Measurements from ENCODE around the gene UBE2L3.
A peak's percentile ranks its signal among the peaks of the same experiment; 100 is the strongest.
"Not testable (repeated sequence)": the region's sequence is repeated elsewhere in the genome, so short reads cannot be mapped to it uniquely, and the experiment has no call there.

UBE2L3 gene

GRCh38 chr22:21570398-21570797 lies 2.9 kb downstream of the UBE2L3 start:
- no peak for DNase-seq (ENCODE audit: extremely low read depth in 1 of 2, low read depth in 1 of 2)

DNA sequence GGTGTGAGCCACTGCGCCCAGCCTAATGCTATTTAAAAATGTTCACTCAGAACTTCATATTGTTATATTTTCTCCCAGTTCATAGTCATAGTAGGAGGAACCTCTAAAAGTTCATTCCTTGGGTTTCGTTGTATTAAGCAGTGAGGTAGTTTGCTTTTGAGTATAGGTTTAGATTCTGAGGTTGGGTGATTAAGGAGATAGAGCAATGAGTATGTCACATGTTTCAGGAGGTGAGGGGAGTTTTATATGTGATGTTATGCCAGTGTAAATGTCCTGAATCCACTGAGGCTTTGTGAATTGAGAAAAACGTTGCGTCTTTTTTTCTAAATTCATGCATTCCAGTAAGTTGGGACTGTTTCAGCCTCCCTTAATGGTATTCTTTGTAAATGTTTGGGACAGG lies 4.2 kb downstream of the UBE2L3 start:
- DNase-seq (ENCODE audit: extremely low read depth in 1 of 2, low read depth in 1 of 2) = no peak

DNA sequence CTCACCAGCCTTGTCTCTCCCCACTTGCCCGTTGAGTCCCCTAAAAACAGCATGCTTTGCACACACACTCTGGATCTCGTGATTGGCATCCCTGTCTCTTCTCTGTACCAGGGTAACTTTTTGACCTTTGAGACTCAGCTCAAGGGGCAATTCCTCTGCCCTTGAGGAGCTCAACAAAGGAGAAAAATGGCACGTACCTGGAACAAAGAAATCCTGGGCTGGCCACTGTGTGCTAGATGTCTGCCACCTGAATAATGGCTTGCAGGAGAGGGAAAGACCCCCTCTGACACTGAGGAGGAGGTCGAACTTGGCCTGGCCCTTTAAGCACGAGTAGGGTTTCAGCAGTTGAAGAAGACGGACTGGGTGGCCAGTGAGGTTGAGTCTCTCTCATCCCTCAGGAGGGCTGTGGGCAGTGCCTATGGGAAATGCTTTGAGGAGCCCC lies 5.8 kb downstream of the UBE2L3 start:
- DNase-seq (ENCODE audit: extremely low read depth in 1 of 2, low read depth in 1 of 2) = no peak

DNA sequence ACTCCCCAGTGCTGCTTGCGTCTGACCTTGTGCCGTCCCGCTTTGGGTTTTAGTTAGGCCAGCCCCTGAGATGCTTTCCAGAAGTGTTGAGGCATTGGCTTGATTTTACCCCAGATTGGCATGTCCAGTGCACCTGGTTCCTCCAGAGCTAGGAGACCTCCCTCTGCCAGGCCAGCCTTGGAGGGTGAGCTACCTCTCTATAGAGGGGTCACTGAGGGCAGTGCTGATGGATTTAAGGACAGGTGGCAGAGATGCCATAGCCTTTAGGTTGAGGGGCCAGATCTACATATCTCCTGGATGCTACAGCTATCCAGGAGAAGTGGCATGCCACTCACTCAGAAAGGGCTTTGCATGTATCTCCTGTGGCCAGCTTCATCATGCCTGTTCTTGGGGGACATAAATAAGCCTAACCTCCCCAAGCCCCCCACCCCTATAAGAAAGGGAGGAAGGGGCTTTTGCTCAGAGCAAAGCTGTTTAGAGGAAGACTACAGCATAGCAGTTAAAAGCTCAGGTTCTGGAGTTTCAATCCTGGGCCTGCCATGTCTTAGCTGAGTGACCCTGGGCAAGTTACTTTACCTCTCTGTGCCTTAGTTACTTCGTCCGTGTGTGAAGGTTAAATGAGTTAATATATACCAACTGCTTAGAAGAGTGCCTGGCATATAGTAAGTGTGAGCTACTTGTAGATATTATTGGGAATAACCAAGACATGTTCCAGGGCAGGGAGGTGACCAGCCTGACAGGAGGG lies 6.4 kb downstream of the UBE2L3 start:
- DNase-seq (ENCODE audit: extremely low read depth in 1 of 2, low read depth in 1 of 2) = no peak

GRCh38 chr22:21579474-21579851 lies 11.9 kb downstream of the UBE2L3 start:
- no peak for DNase-seq (ENCODE audit: extremely low read depth in 1 of 2, low read depth in 1 of 2)

GRCh38 chr22:21580623-21581007 lies 13.1 kb downstream of the UBE2L3 start:
- not testable (repeated sequence) for DNase-seq (ENCODE audit: extremely low read depth in 1 of 2, low read depth in 1 of 2)

- DNase-seq (ENCODE audit: extremely low read depth in 1 of 2, low read depth in 1 of 2) = not testable (repeated sequence)
Measured at GRCh38 chr22:21581009-21581713, 13.6 kb downstream of the UBE2L3 start.

DNA sequence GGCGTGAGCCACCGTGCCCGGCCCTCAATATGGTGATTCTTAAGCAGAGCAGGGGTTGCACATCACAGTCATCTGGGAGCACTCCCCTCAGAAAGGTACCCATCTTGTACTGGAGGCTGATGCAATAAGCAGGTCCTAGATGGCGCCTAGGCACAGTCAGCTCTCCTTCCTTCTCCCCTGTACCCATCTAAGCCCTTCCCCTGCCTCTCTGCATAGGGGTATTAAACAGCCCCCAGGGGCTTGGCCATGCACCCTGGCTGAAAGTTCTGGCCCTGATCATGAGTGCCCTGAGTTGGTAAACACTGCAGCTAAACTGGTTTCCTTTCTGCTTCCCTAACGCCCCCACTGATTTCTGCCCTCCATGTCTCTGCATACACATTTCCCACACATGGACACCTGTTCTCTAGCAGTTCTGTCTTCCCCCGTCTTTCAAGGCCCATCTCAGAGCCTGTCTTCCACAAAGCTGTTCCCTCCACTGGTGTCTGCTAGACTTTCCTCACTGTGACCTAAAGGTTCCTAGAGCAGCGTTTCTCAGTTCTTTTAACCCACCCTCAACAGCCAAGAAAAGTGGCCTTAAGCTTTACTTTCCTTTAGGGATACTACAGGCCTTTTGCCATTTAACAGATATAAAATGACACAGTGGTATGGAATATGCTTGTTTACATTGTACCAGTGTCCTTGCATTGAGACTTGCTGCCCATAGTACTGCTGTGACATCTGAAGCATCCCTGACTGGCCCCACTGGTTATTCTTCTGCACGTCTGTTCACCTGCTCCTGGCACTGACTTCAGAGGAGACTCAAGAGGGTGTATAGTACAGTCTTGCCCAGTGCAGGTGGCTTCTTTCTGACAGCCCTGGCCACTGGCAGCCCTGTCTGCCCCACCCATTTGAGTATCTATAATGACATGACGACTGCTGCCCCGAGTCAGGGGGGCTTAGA lies 15.6 kb downstream of the UBE2L3 start:
- no peak for DNase-seq (ENCODE audit: extremely low read depth in 1 of 2, low read depth in 1 of 2)

DNA sequence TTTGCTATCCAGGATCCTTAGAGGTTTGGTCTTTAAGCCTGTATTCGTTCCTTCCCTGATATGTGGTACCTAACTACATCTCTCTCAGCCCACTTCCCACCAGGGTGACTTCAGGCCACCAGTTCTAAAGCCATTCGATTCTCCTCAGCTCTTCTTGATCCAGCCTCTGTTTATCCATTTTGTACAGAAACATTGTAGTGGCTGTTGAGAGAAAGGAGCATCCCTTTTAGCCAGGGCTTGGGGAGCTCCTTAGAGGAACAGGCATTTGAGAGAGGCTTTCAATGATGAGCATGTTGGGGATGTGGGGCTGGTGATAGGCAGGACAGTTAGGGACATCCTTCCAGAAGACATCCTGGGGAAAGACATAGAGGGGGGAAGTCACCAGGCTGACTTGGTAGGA lies 17.9 kb downstream of the UBE2L3 start:
- DNase-seq (ENCODE audit: extremely low read depth in 1 of 2, low read depth in 1 of 2) = no peak

- peak; percentile 19 to 55 for DNase-seq (ENCODE audit: extremely low read depth in 1 of 2, low read depth in 1 of 2)
Measured at GRCh38 chr22:21587803-21588611, 20.5 kb downstream of the UBE2L3 start.

DNA sequence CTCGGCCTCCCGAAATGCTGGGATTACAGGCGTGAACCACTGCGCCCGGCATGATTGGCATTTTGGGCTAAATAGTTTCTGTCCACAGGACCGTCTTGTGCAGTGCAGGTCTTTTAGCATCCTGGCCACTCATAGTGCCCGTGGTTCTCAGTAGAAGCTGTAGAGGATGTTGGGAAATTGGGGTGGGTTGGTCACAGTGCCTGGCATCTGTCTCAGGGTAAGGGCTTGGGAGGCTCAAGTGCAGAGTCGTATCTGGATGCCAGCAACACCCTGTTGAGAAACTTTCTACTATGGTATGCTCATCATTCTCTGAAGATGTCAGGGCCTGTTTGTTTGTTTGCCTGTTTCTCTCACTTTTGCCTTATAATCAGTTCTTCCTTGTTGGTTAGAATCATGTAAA lies 21.9 kb downstream of the UBE2L3 start:
- DNase-seq (ENCODE audit: extremely low read depth in 1 of 2, low read depth in 1 of 2) = no peak

GRCh38 chr22:21590809-21591641 lies 23.5 kb downstream of the UBE2L3 start:
- no peak for DNase-seq (ENCODE audit: extremely low read depth in 1 of 2, low read depth in 1 of 2)

DNA sequence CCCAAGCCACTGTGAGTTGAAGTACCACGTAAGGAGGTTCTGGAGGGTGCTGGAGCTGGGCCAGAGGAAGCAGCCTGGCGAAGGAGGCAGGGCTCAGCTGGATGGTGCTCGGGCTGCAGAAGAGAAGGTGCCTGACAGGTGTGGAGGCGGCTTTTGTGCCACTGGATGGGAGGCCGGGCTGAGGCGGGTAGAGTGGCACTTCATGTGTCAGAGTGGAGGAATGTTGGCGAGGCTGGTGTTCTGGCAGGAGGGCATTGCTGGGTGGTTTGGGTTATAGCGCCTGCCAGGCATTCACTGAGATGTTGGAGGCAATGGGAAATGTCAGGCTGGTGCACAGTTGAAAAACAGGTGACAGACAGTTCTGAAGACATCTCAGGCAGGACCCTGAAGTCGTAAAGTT lies 24.2 kb downstream of the UBE2L3 start:
- DNase-seq (ENCODE audit: extremely low read depth in 1 of 2, low read depth in 1 of 2) = no peak

- DNase-seq (ENCODE audit: extremely low read depth in 1 of 2, low read depth in 1 of 2) = no peak
Measured at GRCh38 chr22:21592422-21592821, 24.9 kb downstream of the UBE2L3 start.

DNA sequence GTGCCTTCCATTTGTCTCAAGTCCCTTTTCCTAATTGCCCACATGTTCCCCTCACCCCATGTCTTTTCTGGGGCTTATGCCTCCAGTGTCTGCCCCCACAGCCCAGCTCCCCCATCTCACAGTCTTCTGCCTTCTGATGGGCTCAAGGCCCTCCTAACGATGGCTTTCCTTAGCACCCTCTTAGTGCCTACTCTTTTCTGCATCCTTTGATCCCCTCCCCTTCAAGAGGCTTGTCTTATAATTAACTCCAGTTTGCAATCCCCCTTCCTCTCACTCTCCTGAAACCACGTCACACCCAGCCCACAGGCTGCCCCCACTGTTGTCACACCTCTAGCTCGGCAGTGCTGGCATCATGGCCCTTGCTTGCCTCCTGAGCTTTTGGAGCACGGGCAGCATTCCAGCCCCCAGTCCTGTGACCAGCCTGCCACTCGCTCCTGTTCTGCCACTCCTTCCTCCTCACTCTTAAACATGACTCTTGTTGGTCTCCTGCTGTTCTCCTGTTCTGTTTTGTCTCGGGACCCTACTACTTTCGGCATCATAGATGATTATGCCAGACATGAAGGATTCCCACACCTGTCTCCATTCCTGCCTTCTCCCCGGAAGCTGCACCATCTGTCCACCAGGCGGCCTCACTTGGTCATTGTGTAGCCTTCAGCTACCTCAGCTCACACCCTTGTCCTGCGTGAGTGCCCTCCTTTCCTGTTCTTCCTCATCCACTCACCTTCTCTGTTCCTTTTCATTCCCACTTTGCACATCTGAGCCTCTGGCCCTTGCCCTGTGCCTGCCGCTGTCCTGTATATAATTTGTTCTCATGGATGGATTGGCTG lies 26.1 kb downstream of the UBE2L3 start:
- no peak for DNase-seq (ENCODE audit: extremely low read depth in 1 of 2, low read depth in 1 of 2)

DNA sequence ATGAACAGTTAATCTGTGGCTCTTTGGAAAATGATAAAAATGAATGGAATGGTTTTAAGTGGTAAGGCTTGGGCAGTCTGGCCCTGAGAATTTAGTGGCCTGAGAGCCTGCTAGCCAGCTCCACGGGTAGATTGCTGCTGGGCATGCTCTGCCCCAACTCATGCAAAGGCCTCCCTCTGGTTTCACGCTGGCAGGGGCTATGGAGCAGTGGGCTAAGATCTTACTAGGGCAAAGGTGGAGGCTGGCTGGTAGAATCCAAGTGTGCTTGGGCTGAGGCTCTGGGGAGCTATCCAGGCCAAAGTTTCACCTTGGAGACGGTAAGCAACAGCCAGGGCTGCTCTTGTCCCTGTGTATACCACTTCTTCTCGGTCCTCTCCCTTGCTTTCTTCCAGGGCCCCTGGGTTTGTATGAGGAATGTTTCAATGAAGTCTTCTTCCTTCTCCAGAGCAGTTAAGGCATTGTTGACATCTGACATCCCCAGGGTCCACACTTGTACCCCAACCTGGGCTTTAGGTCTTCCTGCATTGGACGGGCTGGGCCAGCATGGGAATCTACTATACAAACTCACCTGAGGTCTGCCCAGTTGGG lies 27.4 kb downstream of the UBE2L3 start:
- DNase-seq (ENCODE audit: extremely low read depth in 1 of 2, low read depth in 1 of 2) = no peak

GRCh38 chr22:21596356-21597135 lies 29.0 kb downstream of the UBE2L3 start:
- not testable (repeated sequence) for DNase-seq (ENCODE audit: extremely low read depth in 1 of 2, low read depth in 1 of 2)

GRCh38 chr22:21598302-21598701 lies 30.8 kb downstream of the UBE2L3 start:
- no peak for DNase-seq (ENCODE audit: extremely low read depth in 1 of 2, low read depth in 1 of 2)

Measured in stimulated activated CD8-positive, alpha-beta memory T cell treated with anti-CD3 and anti-CD28 coated beads, Interleukin-7, amount 100 ng/mL, for 48 hours (primary cell).